Ishikawa (cell line): ENCODE measurements around the gene COX6A2.

Experiments used
- CEBPB ChIP-seq: IDR thresholded peaks from 2 replicates; pipeline ENCODE4 v1.6.1; 2012
- CREB1 ChIP-seq: IDR thresholded peaks from 2 replicates; pipeline ENCODE4 v1.6.1; 2012; ENCODE audit warnings: low read depth
- EP300 ChIP-seq: IDR thresholded peaks from 2 replicates; pipeline ENCODE4 v1.6.1; 2012; ENCODE audit warnings: borderline replicate concordance
- TAF1 ChIP-seq: IDR thresholded peaks from 2 replicates; pipeline ENCODE4 v1.6.1; 2012; ENCODE audit warnings: low read depth, mild to moderate bottlenecking
- TF ChIP-seq, protein P1 (sequence below): IDR thresholded peaks from 2 replicates; pipeline ENCODE4 v1.6.1; 2012; ENCODE audit warnings: low read depth, mild to moderate bottlenecking

DNA sequence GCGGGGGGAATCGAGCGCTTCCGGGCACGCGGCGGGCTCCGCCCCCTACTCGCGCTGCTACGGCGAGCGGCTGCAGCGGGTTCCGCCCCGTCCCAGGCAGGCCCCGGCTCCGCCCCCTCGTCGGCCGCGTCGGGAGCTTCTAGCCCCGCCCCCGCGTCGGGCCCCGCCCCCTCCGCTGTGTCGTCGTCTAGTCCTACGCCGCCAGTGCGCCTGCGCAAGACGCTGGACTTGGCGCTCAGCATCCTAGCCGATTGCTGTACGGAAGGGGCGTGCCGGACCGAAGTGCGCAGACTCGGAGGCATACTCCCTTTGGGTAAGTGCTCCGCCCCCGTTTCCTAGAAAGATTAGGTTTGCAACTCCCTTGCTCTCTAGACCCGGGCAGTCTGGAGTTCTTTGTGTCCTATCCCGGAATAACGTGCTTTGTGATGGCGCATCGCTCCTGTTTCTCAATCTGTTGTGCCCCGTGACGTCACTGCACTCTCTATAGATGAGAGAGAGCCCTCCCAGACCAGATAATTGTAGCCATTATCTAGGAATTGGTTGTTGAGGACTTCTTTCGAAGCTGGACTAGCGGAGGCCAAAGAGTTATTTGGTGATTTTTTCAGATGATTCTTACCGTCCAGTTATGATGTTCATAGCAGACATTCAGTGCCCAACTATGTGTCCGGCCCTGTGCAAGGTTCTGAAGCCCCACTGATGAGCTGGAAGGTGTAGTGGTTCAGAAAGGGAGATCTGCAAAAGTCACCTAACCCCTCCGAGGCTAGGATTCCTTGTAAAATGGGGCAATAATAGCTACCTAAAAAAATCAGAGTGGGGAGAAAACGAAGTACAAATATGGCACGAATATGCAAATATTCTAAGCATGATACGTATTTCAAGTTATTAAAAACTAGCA, 31.8 kb upstream of the COX6A2 start:
- TF ChIP-seq TAF1 (no peak), CREB1 (no peak), EP300 (no peak), CEBPB (no peak)
- TF ChIP-seq, protein P1, sequence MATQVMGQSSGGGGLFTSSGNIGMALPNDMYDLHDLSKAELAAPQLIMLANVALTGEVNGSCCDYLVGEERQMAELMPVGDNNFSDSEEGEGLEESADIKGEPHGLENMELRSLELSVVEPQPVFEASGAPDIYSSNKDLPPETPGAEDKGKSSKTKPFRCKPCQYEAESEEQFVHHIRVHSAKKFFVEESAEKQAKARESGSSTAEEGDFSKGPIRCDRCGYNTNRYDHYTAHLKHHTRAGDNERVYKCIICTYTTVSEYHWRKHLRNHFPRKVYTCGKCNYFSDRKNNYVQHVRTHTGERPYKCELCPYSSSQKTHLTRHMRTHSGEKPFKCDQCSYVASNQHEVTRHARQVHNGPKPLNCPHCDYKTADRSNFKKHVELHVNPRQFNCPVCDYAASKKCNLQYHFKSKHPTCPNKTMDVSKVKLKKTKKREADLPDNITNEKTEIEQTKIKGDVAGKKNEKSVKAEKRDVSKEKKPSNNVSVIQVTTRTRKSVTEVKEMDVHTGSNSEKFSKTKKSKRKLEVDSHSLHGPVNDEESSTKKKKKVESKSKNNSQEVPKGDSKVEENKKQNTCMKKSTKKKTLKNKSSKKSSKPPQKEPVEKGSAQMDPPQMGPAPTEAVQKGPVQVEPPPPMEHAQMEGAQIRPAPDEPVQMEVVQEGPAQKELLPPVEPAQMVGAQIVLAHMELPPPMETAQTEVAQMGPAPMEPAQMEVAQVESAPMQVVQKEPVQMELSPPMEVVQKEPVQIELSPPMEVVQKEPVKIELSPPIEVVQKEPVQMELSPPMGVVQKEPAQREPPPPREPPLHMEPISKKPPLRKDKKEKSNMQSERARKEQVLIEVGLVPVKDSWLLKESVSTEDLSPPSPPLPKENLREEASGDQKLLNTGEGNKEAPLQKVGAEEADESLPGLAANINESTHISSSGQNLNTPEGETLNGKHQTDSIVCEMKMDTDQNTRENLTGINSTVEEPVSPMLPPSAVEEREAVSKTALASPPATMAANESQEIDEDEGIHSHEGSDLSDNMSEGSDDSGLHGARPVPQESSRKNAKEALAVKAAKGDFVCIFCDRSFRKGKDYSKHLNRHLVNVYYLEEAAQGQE: no peak
